Measurements from ENCODE around the gene DLG2. TPM values are rescaled to one million over a fixed set of nuclear protein-coding genes. Genes with fewer than 3 reads are reported as not detected.

Gene DLG2
- total RNA-seq, 1 experiment from 2014 or later = 17.5 TPM

- TF ChIP-seq IRF2 (CRISPR knock-in tag; IDR thresholded peaks at IDR 0.05; ENCODE audit: borderline replicate concordance, low read depth) (no peak), ZSCAN18 (CRISPR knock-in tag; IDR thresholded peaks at IDR 0.05) (no peak), USF2 (CRISPR knock-in tag; IDR thresholded peaks at IDR 0.05) (no peak)
These were observed 1718.8 kb downstream of the DLG2 start (continued) for GRCh38 chr11:83908298-83908856.

GRCh38 chr11:83895516-83895915, 1731.6 kb downstream of the DLG2 start:
- POLR2A ChIA-PET = interaction anchor here (0.7 kb wide), 1 partner anchor 216 kb away, joined by 7 read pairs; no protein-coding TSS in a partner anchor
- no peaks in the 10 kb centered on the region for H3K27me3 Mint-ChIP-seq (ENCODE audit: low read depth)
- H3K36me3 Mint-ChIP-seq = peaks cover 4% of the 10 kb centered on the region; the same call in 1 of the 2 replicates
- ATAC-seq = peak; percentile 50; the same call in 1 of the 2 replicates
- peaks cover 5% of the 10 kb centered on the region; the same call in 1 of the 2 replicates for H3K4me1 Mint-ChIP-seq
- CTCF ChIA-PET = interaction anchor here (0.6 to 1.7 kb wide), 4 partner anchors 366 to 1027 kb away, joined by 3 to 5 read pairs (median 4); no protein-coding TSS in a partner anchor
- H3K9me3 Mint-ChIP-seq = peaks cover 19% of the 10 kb centered on the region
- H3K27ac Mint-ChIP-seq = no peak overlapping the region
- no peak for TF ChIP-seq TCF7 (CRISPR knock-in tag; IDR thresholded peaks at IDR 0.05; ENCODE audit: low read depth)
- TF ChIP-seq FOXK1 (CRISPR knock-in tag; IDR thresholded peaks at IDR 0.05) = no peak
- no peak overlapping the region for H3K4me3 Mint-ChIP-seq
- no peak for DNase-seq (ENCODE audit: low spot score)

GRCh38 chr11:83881428-83881827, 1745.7 kb downstream of the DLG2 start:
- ATAC-seq = peak; percentile 47; the same call in 1 of the 2 replicates
- CTCF ChIA-PET = no interaction called here
- H3K4me3 Mint-ChIP-seq = no peak overlapping the region
- no peaks in the 10 kb centered on the region for H3K4me1 Mint-ChIP-seq
- H3K9me3 Mint-ChIP-seq = peaks cover 26% of the 10 kb centered on the region
- no peaks in the 10 kb centered on the region for H3K27me3 Mint-ChIP-seq (ENCODE audit: low read depth)
- no peak for DNase-seq (ENCODE audit: low spot score)
- no peak overlapping the region for H3K27ac Mint-ChIP-seq
- POLR2A ChIA-PET = no interaction called here
- H3K36me3 Mint-ChIP-seq = peaks cover 12% of the 10 kb centered on the region
- TF ChIP-seq E2F4 (CRISPR knock-in tag; IDR thresholded peaks at IDR 0.05; ENCODE audit: borderline replicate concordance, low read depth) = no peak
- TF ChIP-seq PRRX2 (CRISPR knock-in tag; IDR thresholded peaks at IDR 0.05) = no peak
- TF ChIP-seq PRDM15 (CRISPR knock-in tag; IDR thresholded peaks at IDR 0.05) = no peak
- TF ChIP-seq ZNF512 (CRISPR knock-in tag; IDR thresholded peaks at IDR 0.05; ENCODE audit: borderline replicate concordance) = no peak
- no peak for TF ChIP-seq USF2 (CRISPR knock-in tag; IDR thresholded peaks at IDR 0.05)
- TF ChIP-seq USF1 (CRISPR knock-in tag; IDR thresholded peaks at IDR 0.05) = no peak
- TF ChIP-seq FOXP1 (CRISPR knock-in tag; IDR thresholded peaks at IDR 0.05; ENCODE audit: borderline replicate concordance) = no peak
- TF ChIP-seq AFF4 (CRISPR knock-in tag; IDR thresholded peaks at IDR 0.05; ENCODE audit: borderline replicate concordance) = no peak
- TF ChIP-seq SMAD4 (CRISPR knock-in tag; IDR thresholded peaks at IDR 0.05) = no peak
- no peak for TF ChIP-seq ESRRA (CRISPR knock-in tag; IDR thresholded peaks at IDR 0.05; ENCODE audit: borderline replicate concordance)

All from WTC11 (cell line).